ENCODE data around the gene FOXE1. TPM values are rescaled to one million over a fixed set of nuclear protein-coding genes. Genes with fewer than 3 reads are reported as not detected.

The FOXE1 gene
- total RNA-seq, result 2.1 and 4.1 TPM in 2 replicates

DNA sequence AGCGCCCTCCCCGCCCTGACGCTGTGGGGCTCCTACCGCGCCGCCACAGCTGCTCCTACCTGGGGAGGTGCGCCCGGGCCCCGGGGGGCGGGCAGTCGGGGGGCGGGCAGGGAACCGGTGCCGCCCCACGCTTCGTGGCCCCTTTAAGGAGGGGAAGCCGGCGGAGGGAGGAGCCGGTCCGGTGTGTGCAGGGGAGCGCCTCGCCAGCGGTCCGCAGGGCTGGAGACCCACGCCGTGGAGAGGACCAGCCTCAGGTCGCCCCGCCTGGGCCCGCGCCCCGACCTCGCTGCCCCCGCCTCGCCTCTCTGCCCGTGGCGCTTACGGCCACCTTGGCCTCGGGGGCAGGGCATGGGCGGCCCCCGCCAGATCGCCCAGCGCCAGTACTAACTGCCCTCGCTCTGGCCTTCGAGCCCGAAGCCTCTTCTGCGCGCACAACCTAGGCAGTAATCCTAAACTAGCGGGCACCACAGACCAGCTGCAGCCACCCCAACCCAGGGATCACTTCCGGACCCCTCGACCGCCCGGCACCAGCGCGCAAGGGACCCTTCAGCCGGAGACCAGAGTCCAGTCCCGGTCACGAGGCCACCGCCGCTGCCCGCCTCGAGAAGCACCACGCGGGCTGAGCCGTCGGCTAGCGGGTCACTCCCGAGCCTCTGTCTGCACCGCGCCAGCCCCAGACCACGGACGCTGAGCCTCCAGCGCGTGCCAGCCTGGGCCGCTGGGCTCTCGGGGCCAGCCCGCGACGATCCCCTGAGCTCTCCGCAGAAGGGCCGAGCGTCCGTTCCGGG lies at the start of gene FOXE1:
TSS of gene FOXE1 (plus strand) at position 171 of the 788 bp plus-strand sequence. CDS start 689 bp downstream, outside the sequence.

Other genes starting within 250 kb of the FOXE1 start
- 10.7 and 11.6 TPM in 2 replicates for gene TSTD2, start 219.9 kb upstream of the FOXE1 start, total RNA-seq
- 27.5 and 31.8 TPM in 2 replicates for gene NCBP1, start 219.4 kb upstream of the FOXE1 start, total RNA-seq
- 3.4 and 3.6 TPM in 2 replicates for gene XPA, start 155.9 kb upstream of the FOXE1 start, total RNA-seq
- 14.5 and 16.1 TPM in 2 replicates for gene TRMO, start 69.3 kb downstream of the FOXE1 start, total RNA-seq
- gene HEMGN, start 84.9 kb downstream of the FOXE1 start, total RNA-seq, result not detected in 2 replicates
- gene ANP32B, start 130.1 kb downstream of the FOXE1 start, total RNA-seq, result 5.5 and 5.8 TPM in 2 replicates
- gene NANS, start 203.5 kb downstream of the FOXE1 start, total RNA-seq, result 101 and 156 TPM in 2 replicates